HAP-1 (cell line): ENCODE data around the gene CACNB2.

Experiments
- DNase-seq, 2 experiments: peaks; one replicate each; pipeline ENCODE4 v3.0.0-alpha.2; 2016 to 2020; ENCODE audit warnings: low spot score in 2 of 2
- H3K27me3 ChIP-seq: fragments of 250-450 bp; sonication (Bioruptor Pico); 2 replicates; pipeline ENCODE4 v1.5.1; 2020; ENCODE audit warnings: low read depth, mild to moderate bottlenecking, moderate library complexity
- H3K36me3 ChIP-seq: fragments of 250-450 bp; sonication (Bioruptor Pico); replicated peaks from 2 replicates; pipeline ENCODE4 v1.5.1; 2020; ENCODE audit warnings: mild to moderate bottlenecking
- H3K4me1 ChIP-seq: fragments of 250-450 bp; sonication (Bioruptor Pico); 2 replicates; pipeline ENCODE4 v1.5.1; 2020; ENCODE audit warnings: mild to moderate bottlenecking
- H3K4me3 ChIP-seq: fragments of 250-450 bp; sonication (Bioruptor Pico); 2 replicates; pipeline ENCODE4 v1.5.1; 2020; ENCODE audit warnings: mild to moderate bottlenecking, moderate library complexity
- H3K9me3 ChIP-seq: fragments of 250-450 bp; sonication (Bioruptor Pico); 2 replicates; pipeline ENCODE4 v1.5.1; 2020; ENCODE audit warnings: mild to moderate bottlenecking, moderate library complexity
- in situ Hi-C: fragments of 300-500 bp; cut with MboI; formaldehyde crosslinking; loops from 3 replicates; pipeline ENCODE4 v1.14.3; 2020; ENCODE audit warnings: low sequenced_read_pairs, inconsistent platforms, mixed read lengths

CACNB2 gene

GRCh38 chr10:18264466-18265050 is 124.3 kb downstream of the CACNB2 start:
- DNase-seq: no peak
- in situ Hi-C loops: no loop called here
- Histone ChIP-seq H3K36me3 (no peaks in the 10 kb centered on the region), H3K27me3 (no peaks in the 10 kb centered on the region), H3K4me1 (peaks cover 10% of the 10 kb centered on the region), H3K4me3 (no peak overlapping the region), H3K9me3 (no peaks in the 10 kb centered on the region)

GRCh38 chr10:18268005-18268404 is 127.8 kb downstream of the CACNB2 start:
- DNase-seq: peak in 1 of 2 experiments; percentile 49
- Histone ChIP-seq H3K36me3 (no peaks in the 10 kb centered on the region), H3K9me3 (no peaks in the 10 kb centered on the region), H3K4me1 (peaks cover 10% of the 10 kb centered on the region), H3K27me3 (no peaks in the 10 kb centered on the region), H3K4me3 (no peak overlapping the region)
- in situ Hi-C loops: no loop called here

GRCh38 chr10:18271491-18271890 is 131.3 kb downstream of the CACNB2 start:
- Histone ChIP-seq H3K4me1 (peaks cover 10% of the 10 kb centered on the region), H3K36me3 (peaks cover 3% of the 10 kb centered on the region), H3K4me3 (no peak overlapping the region), H3K27me3 (no peaks in the 10 kb centered on the region), H3K9me3 (no peaks in the 10 kb centered on the region)
- DNase-seq: no peak
- in situ Hi-C loops: no loop called here

- Histone ChIP-seq H3K9me3 (no peaks in the 10 kb centered on the region), H3K27me3 (no peaks in the 10 kb centered on the region), H3K4me3 (no peak overlapping the region), H3K4me1 (peaks cover 4% of the 10 kb centered on the region), H3K36me3 (peaks cover 3% of the 10 kb centered on the region)
- in situ Hi-C loops: no loop called here
- no peak for DNase-seq
Observed at GRCh38 chr10:18273039-18273438, 132.8 kb downstream of the CACNB2 start.

GRCh38 chr10:18278181-18278580 is 138.0 kb downstream of the CACNB2 start:
- H3K4me3 ChIP-seq: no peak overlapping the region
- H3K27me3 ChIP-seq: no peaks in the 10 kb centered on the region
- no peaks in the 10 kb centered on the region; the same call in 1 of the 2 replicates for H3K4me1 ChIP-seq
- H3K9me3 ChIP-seq: no peaks in the 10 kb centered on the region
- no peak for DNase-seq
- H3K36me3 ChIP-seq: peaks cover 3% of the 10 kb centered on the region
- in situ Hi-C loops: no loop called here

GRCh38 chr10:18279173-18279572 is 138.9 kb downstream of the CACNB2 start:
- H3K9me3 ChIP-seq: no peaks in the 10 kb centered on the region
- no peaks in the 10 kb centered on the region for H3K27me3 ChIP-seq
- H3K36me3 ChIP-seq: peaks cover 1% of the 10 kb centered on the region
- in situ Hi-C loops: no loop called here
- no peak overlapping the region for H3K4me3 ChIP-seq
- no peak for DNase-seq
- H3K4me1 ChIP-seq: no peaks in the 10 kb centered on the region

GRCh38 chr10:18282094-18282493 is 141.9 kb downstream of the CACNB2 start:
- Histone ChIP-seq H3K9me3 (no peaks in the 10 kb centered on the region), H3K4me1 (no peaks in the 10 kb centered on the region), H3K36me3 (no peaks in the 10 kb centered on the region; the same call in 1 of the 2 replicates), H3K27me3 (no peaks in the 10 kb centered on the region), H3K4me3 (no peak overlapping the region)
- no peak for DNase-seq
- in situ Hi-C loops: no loop called here

- Histone ChIP-seq H3K4me3 (no peak overlapping the region), H3K27me3 (no peaks in the 10 kb centered on the region), H3K4me1 (peaks cover 11% of the 10 kb centered on the region), H3K36me3 (no peaks in the 10 kb centered on the region), H3K9me3 (no peaks in the 10 kb centered on the region)
- in situ Hi-C loops: no loop called here
- DNase-seq: peak; percentile 61 to 73
Observed at GRCh38 chr10:18290651-18291313, 150.6 kb downstream of the CACNB2 start.

- Histone ChIP-seq H3K27me3 (no peaks in the 10 kb centered on the region), H3K4me3 (no peak overlapping the region), H3K4me1 (peaks cover 11% of the 10 kb centered on the region), H3K9me3 (no peaks in the 10 kb centered on the region), H3K36me3 (no peaks in the 10 kb centered on the region)
- in situ Hi-C loops: no loop called here
- no peak for DNase-seq
Observed at GRCh38 chr10:18293536-18294510, 153.6 kb downstream of the CACNB2 start.

GRCh38 chr10:18294633-18295032 is 154.4 kb downstream of the CACNB2 start:
- in situ Hi-C loops: no loop called here
- Histone ChIP-seq H3K27me3 (no peaks in the 10 kb centered on the region), H3K36me3 (no peaks in the 10 kb centered on the region), H3K9me3 (no peaks in the 10 kb centered on the region), H3K4me1 (peaks cover 11% of the 10 kb centered on the region), H3K4me3 (no peak overlapping the region)
- DNase-seq: no peak

GRCh38 chr10:18297659-18298058 is 157.4 kb downstream of the CACNB2 start:
- DNase-seq: no peak
- Histone ChIP-seq H3K4me1 (0 out of 2 replicates have a peak, but pooled peaks cover 2% of the 10 kb centered on the region), H3K4me3 (no peak overlapping the region), H3K27me3 (no peaks in the 10 kb centered on the region), H3K9me3 (no peaks in the 10 kb centered on the region), H3K36me3 (no peaks in the 10 kb centered on the region)
- in situ Hi-C loops: no loop called here

- no peaks in the 10 kb centered on the region for H3K27me3 ChIP-seq
- in situ Hi-C loops: no loop called here
- H3K4me3 ChIP-seq: no peak overlapping the region
- no peaks in the 10 kb centered on the region for H3K9me3 ChIP-seq
- no peak for DNase-seq
- H3K36me3 ChIP-seq: no peaks in the 10 kb centered on the region
- H3K4me1 ChIP-seq: 0 out of 2 replicates have a peak, but pooled peaks cover 2% of the 10 kb centered on the region
Observed at GRCh38 chr10:18298256-18298655, 158.0 kb downstream of the CACNB2 start.

GRCh38 chr10:18303851-18304801 is 163.9 kb downstream of the CACNB2 start:
- in situ Hi-C loops: no loop called here
- DNase-seq: no peak
- no peaks in the 10 kb centered on the region for H3K36me3 ChIP-seq

More at GRCh38 chr10:18303851-18304801, 163.9 kb downstream of the CACNB2 start:
- no peak overlapping the region for H3K4me3 ChIP-seq
- H3K4me1 ChIP-seq: no peaks in the 10 kb centered on the region
- no peaks in the 10 kb centered on the region for H3K9me3 ChIP-seq
- H3K27me3 ChIP-seq: no peaks in the 10 kb centered on the region
